Cerebellar nuclear complex (tissue), 1 donor: ENCODE data around the gene KLHL30.
"Not testable (repeated sequence)": the region's sequence is repeated elsewhere in the genome, so short reads cannot be mapped to it uniquely, and the experiment has no call there.

Experiments
- DNase-seq, 2 experiments: peaks; one replicate each; lab custom pipeline; 2025; lab: John Stamatoyannopoulos, UW

KLHL30 gene

DNA sequence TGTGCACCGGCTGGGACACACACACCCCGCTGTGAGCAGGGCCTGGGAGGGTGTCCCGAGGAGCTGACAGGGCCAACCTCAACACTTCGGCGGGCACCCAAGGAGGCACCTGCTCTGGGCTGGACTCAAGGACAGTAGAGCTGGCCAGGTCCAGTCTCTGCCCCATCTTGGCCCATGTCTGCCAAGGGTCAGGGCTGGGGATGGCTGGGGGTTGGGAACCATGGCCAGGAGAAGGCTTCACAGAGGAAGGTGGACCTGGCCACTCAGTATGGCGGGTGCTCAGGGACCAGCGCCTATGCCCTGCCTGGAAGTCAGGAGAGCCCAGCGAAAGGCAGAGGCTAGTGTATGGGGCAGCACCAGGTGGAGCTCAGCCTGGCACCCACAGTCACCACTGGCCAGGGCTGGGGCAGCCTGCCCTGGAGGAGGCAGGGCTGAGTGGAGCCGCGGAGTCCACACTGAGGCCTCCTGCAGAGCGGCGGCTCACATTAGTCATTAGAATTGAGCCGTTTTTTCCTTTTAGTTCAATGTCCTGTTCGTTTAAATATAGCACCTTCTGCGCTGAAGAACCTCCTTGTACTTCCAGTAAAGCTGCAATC, 24.5 kb downstream of the KLHL30 start:
- DNase-seq, result no peak

DNA sequence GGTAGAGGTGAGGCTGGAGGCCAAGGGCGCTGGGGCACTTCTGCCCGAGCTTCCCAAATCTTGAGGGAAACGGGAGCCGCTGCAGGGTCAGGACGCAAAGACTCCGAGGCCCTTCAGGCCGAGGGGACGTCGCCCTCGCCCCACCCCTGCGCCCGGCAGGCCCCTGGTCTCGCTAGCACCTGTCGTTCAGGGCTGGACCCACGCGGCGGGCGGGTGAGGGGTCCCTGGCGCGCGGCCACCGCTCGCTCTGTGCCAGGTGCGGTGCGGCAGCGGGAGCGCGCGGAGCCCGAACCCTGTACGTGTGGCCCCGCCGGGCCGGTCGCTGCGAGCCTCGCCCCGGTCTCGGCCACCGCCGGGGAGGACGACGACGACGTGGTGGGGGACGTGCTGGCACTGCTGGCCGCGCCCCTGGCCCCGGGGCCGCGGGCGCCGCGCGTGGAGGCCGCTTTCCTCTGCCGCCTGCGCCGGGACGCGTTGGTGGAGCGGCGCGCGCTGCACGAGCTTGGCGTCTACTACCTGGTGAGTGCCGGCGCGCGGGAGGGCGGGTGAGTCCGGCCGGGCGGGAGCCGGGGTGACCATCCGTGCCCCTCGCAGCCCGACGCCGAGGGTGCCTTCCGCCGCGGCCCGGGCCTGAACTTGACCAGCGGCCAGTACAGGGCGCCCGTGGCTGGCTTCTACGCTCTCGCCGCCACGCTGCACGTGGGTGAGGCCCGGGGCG, 25.2 kb downstream of the KLHL30 start:
- DNase-seq, result no peak

DNA sequence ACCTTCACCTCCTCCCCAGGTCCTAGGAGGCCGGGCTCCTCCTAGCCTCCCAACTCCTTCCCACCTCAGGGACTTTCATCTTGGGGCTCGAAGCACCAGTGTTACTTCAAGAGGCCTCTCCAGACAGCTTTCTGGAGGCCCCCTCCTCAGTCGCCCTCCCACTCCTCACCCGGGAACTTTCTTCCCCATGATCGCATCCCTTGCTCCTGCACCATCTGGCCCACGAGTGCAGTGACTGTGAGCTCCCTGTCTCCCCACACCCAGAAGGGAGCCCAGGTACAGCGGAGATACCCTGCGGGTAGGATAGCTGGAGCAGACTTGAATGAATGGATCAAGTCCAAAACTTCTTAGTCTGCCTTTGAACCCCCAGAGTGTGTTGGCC, 26.4 kb downstream of the KLHL30 start:
- no peak for DNase-seq

DNA sequence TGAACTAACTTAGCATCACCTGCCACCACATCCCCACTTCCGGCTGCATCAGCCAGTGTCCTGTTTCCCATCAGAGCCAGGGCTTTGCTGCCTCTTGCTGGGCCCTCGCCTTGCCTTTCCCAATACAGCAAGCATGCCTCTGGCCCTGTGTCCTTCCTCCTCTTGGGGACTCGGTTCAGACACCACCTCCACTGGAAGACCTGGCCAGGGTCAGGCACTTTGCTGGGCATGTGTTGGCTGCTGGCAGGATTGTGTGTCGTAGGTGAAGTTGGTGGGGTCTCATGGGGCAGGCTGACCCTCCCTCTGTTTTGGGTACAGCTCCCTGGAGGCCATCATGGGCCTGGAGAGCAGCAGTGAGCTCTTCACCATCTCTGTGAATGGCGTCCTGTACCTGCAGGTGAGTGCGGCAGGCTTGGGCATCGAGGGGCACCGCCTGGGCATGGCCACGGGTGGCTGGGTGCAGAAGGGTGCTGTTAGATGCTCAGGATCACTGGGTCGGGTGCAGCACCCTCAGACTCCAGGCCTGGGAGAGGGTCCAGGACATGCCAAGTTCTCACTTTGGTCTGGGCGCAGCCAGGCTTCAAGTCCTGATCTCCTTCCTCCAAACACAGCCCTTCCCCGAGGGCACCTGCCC, 26.9 kb downstream of the KLHL30 start:
- no peak for DNase-seq

DNA sequence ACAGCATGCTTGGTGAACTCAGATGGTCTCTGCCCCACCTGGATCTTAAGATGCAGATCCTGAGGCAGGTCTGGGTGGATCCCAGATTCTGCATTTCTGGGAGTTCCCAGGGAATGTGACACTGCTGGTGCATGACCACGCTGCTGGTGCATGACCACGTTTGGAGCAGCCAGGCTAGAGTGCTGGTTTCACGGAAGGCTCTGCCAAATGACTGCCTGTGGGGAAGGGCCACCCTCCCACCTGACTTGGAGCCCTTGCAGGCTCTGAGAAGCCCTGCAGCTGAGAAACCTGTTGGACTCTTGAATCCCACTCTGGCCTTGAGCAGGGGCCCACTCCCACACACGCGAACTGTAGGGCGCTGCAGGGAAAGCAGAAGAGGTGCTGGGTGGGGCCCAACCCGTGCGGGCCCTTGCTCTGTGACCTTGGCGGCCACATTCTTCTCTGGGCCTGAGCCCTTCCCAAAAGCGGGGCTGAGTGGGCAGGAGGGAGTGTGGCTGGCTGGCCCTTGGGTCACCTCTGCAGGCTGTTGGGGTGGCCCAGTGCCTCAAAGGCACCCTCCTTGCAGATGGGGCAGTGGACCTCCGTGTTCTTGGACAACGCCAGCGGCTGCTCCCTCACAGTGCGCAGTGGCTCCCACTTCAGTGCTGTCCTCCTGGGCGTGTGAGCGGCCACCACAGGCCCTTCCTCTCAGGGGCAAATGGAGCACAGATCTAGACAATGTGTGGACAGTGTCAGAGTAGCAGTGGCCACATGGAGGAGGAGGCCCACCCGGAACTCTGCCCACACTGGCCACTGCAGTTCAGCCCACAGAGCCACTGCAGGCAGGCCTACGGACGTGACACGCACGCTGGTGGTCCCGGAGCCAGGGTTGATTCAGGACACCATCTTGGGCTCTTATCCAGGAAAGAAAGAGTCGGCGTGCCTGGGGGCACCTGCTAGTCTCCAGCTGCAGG, 28.2 kb downstream of the KLHL30 start:
- DNase-seq, result no peak

DNA sequence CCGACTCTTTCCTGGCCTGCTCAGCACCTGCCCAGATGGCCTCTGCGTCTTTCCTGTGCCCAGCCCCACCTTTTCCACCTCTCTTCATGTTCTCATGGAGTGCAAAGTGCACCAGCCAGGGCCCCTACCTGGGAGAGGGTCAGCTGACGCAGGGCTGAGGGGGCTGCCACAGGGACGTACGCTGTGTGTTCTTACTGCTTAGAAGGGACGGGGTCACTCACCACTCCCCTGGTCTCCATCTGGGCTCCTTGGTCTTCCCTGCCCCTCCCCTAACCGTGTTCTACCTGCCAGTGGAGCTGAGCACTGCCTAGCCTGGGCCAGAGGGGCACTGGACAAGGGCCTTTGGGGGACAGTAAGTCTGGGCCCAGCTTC, 28.9 kb downstream of the KLHL30 start:
- no peak for DNase-seq

DNA sequence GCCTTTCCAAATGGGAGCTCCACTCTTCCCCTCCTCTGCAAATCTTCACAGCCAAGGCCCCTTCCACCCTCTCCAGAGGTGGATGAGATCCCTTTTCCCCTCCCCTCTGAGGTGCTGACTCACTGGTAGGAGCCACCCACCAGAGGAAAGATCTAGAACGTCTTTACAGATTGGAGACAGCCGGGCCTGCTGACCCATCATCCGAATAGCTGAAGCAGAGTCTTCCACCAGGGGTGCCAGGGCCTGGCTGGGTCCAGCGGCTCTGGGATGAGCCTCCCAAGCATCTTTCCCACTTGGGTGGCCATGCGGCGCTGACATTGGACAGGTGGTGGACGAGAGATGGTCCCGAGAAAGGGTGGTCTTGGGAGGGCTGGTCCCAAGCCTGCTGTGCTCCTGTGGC, 29.3 kb downstream of the KLHL30 start:
- no peak for DNase-seq

DNA sequence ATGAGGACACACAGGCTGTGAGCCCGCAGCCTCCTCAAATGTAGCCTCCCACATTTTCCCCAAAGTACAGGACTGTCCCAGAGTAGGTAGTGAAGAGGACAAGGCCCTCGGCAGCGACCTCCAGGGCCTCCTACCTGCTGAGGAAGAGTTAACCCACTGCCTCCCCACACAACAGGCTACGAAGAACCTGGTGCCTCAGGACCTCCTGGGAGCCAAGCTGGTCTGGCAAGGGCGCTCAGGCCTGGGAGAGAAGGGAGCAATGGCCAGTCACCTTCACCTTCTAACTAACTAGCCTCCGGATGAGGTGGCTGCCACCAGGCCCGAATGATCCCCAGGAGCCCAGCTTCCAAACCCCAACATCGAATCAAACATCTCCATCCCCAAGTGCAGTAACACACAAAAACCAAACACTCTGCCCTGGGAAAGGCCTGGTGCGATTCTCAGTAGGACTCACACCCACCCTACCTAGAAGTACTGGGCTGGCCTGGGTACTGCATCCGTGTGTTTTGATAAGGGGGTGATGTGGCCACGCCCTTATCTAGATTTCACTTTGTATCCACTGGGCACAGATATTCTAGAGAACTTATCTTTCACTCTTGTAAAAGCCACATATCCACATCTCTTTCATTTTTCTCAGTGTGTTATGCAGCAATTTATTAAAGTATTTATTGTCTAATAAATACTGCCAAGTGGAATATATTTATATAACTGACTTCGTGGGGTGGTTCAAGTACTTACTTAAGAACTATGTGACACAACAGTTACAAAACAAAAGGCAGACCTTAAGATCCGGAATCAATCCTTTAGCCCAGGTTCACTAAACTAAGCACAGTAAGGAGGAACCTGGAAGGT, 30.0 kb downstream of the KLHL30 start:
- DNase-seq, result no peak

DNA sequence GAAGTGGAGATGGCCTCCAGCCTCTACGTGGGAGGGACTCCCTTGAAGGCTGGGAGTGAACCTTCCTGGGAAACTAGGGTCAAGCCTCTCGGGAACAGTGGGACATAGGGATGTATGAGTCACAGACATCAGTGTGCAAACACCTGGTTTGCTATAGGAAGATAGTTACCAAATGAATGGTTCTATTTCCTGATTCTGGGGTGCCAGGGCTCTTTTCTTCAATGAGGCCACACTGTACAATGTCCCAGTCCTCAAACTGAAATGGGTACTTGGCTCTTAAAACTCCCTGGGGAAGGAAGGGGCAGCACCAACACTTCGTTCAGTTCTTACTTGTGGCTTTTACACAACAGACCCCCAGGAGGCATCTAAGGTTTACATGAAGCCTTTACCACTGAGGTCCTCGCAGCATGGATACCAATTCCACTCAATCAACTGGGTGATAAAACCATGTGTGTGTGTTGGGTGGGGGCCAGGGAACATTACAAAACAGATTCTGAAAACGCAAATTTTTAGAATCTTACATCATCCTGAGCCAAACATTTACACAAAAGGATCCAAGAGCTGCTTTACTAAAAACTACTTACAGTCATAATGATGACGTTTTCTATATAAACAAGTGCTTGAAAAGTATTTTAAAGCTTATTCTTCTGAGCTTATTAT, 30.7 kb downstream of the KLHL30 start:
- no peak for DNase-seq

DNA sequence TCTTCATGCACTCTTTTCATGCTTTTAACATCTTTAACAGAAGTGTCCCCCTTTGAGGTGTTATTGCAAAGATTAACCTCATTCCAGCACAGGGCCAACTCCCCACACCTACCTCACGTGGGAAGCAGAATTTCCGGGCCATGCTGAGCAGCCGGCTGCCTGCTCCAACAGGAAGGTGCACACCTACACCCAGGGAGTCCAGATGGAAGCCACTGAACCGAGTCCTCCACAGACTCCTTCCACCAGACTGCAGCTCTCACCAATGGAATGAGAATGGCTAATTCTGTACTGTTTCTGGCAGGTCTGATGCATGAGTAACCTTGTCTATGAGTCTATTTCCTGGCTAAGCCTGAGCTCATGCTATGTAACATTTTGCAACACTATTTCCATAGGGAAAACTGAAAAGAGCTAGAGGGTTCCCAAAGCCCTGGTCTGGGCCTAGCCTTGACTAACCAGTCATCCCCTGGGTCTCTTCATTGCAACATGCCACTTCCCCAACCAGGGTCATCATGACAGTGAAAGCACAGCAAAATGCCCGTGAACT, 31.3 kb downstream of the KLHL30 start:
- DNase-seq, result peak; percentile 84 to 95

DNA sequence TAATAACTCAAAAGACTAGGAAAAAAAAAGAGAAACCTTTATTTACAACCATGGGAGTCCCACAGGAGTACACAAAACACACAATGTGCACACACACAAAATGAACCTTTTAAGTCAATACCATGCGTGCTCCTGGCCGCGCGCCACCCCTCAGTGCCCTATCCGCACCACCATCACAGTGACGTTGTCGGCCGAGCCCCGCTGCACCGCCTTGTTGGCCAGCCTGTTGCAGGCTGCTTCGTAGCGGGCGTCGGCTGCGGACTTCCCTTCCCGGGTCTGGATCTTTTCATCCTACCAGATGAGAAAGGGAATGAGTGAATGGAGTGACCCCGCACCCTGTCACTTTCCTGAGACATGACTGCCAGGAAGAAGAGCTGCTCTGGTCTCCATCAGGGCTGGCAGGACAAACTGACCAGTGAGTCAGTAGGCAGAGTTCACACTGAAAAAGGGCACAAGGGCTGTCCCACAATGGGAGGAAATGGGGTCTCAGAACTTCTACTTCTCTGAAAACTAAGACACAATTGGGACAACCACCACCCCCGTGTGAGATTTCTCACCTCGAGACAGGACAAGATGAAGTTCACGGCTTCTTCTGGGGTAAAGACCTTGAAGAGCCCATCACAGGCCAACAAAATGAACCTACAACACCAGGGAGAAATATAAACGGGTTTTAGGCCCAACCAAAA, 32.1 kb downstream of the KLHL30 start:
- DNase-seq, result no peak

DNA sequence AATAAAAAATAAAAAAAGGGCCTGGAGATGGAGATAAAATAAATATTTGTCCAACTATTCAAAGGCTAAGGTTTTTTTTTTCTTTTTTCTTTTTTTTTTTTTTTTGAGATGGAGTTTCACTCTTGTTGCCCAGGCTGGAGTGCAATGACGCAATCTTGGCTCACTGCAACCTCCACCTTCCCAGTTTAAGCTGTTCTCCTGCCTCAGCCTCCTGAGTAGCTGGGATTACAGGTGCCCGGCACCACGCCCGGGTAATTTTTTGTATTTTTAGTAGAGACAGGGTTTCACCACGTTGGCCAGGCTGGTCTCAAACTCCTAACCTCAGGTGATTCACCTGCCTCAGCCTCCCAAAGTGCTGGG, 32.6 kb downstream of the KLHL30 start:
- DNase-seq, result not testable (repeated sequence)

DNA sequence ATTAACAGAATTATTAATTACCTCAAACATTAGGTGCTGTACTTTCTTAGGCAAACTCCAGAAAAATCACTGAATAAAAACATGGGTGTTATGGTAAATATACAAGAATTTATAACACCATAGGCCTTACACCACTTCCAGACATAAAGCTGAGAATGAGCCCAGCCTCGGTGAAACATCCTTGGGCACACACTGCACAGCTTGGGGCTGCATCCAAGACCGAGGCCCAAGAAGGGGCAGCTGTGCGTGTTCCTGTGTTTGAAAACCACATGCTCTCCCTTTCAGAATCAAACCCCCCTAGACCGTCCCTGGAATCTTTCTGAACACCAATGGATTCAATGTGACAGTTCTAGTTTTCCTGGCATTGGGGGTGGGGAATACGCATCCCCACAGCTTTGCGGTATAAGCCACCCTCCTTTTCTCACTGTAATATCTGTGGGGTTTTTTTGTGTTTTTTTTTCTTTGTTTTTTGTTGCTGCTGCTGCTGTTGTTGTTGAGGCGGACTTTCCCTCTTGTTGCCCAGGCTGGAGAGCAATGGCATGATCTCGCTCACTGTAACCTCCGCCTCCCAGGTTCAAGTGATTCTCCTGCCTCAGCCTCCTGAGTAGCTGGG, 33.2 kb downstream of the KLHL30 start:
- no peak for DNase-seq

DNA sequence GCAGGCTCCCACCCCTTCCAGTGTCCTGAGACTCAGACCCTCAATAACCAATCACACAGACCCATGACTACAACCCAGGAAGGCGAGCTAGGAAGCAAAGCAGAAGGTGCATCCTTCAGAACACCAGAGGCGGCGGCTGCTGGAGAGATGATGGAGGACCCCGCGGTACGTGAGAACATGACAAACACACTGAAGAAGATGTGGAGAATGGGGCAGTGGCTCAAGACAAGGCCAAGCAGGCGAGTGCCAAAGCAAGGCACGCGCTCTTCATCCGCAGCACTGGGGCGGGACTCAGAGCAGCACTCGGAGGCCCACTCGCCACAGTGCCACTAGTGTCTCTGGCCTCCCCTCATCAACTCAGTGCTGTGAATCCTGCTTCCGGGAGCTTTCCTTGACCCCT, 34.0 kb downstream of the KLHL30 start:
- DNase-seq, result no peak

DNA sequence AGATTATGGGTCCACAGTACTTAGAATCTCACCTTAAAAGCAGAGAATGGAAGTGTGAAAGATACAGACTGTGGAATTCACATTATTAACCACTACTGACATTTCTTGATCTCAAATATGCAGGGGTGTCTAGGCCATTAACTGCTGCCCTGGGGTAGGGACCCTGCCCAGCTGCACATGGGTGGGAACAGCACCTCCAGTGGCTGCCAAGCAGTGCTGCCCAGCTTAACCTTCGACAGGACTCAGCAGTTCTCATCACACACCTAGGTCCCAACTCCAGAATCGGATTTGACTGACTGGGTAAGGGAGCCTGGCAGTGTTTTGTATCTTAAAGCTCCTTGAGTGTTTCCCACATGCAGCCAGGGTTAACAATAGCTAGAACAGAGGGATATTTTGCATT, 35.2 kb downstream of the KLHL30 start:
- no peak for DNase-seq

DNA sequence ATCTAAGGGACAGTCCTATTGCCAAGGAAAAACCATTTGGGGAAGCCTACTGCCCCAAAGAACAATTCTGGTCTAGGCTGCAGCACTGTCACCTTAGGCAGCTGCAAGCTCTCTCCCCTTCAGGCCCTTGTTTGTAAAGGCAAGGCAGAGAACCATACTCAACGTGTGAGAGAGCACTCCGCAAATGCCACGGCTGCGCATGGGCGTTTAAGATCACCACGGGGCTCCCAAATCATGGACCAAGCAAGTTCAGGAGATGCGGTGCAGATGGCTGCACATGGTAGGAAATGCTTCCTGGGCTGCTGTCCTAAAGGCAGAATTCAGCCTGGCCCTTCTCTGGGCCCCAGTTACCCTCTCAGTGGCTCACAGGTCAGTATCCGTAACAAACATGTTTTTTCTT, 35.8 kb downstream of the KLHL30 start:
- DNase-seq, result no peak

DNA sequence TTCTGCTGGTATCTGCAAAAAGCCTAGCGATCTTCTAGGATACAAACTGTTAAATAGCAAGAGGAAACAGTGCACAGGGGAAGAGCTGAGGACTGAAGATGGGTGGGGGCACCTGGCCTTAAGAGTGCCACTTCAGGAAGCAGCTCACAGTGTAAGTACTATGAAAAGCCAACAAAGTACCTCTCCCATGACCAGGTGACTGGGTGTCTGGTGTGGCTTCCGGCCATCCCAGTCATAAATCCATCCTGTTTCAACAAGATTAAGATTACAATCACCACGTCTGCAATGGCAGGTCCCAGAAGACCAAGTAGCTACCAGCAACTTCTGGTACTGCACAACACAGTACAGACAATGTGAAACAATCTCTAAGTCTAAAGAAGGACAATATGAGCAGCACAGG, 36.2 kb downstream of the KLHL30 start:
- DNase-seq, result no peak

DNA sequence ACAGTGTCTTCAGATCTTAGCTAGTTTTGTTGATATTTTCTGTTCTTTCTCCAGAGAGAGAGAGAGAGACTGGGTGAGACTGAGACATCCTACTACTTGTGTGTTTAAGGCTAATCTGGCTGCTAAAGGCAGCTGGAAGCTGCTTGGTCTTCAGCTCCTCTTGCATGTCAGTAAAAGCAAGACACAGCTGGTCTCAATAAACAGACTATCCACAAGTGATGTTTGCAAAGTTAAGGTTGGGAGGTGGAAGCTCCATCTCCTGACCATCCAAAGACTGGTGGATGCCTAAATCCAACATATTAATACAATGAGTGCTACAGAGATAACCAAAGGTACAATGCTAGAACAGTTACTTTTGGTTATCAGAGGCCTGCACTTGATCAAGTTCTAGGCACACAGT, 38.1 kb downstream of the KLHL30 start:
- DNase-seq, result no peak

DNA sequence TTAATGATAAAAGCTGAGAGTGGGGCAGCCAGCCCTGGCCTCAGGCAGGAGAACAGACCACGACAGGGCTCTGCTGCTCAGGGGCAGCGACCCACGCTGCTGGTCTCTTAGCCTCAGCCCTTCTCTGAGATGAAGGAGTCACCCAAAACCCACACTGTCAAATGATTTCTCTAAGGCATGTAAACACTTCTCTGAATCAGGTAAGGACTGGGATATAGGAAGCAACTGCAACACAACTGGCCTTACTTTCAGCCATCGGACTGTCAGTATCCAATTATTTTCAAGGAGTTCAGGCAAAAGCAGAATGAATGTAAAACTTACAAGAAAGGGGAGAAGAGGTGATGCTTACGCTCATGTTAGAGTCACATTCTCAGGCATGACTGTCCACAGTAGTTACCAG, 42.1 kb downstream of the KLHL30 start:
- DNase-seq, result no peak

DNA sequence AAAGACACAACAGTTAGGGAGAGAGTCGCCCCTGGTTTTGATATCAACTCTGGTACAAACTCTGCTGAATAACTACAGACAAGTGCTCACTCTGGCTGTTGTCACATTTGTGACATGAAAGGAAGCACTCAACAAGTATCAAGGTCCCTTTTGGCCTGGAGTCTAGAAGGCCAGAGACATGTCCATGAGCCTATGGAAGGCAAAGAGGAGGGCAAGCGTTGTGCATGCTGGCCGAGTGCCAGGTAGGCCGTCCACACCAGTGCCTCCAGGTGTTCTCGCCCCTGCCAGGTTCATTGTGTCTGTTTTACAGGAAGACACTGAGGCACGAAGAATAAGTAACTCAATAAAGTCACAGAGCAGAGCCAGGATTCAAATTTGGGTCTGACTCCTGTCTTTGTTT, 43.9 kb downstream of the KLHL30 start:
- DNase-seq, result no peak
